Brain microvascular endothelial cell (primary cell): Measurements from ENCODE around the gene ZFPL1.
A peak's percentile ranks its signal among the peaks of the same experiment; 100 is the strongest.

Experiments
- DNase-seq: peaks from one replicate; pipeline ENCODE4 v3.0.0-alpha.2; 2020
- H3K27ac ChIP-seq: fragments of 250-450 bp; sonication (Bioruptor Pico); 2 replicates; pipeline ENCODE4 v1.5.1; 2020; ENCODE audit warnings: mild to moderate bottlenecking, moderate library complexity
- H3K27me3 ChIP-seq: fragments of 250-450 bp; sonication (Bioruptor Pico); replicated peaks from 2 replicates; pipeline ENCODE4 v1.5.1; 2020; ENCODE audit warnings: mild to moderate bottlenecking
- H3K36me3 ChIP-seq: fragments of 250-450 bp; sonication (Bioruptor Pico); replicated peaks from 2 replicates; pipeline ENCODE4 v1.5.1; 2020; ENCODE audit warnings: mild to moderate bottlenecking
- H3K4me3 ChIP-seq: 2 replicates; pipeline ENCODE4 v1.5.1; 2011; ENCODE audit warnings: low read depth, mild to moderate bottlenecking, control low read depth, low read length, moderate library complexity
- in situ Hi-C: cut with HindIII; loops from 2 replicates; pipeline ENCODE4 v1.10.0; 2017; ENCODE audit warnings: low sequenced_read_pairs, low pct_ligation_motif_present
- TF ChIP-seq, protein P1 (sequence below): IDR thresholded peaks from 2 replicates; pipeline ENCODE4 v1.5.1; 2011; ENCODE audit warnings: low read depth, mild to moderate bottlenecking, moderate library complexity, low read length, control low read depth, inconsistent platforms; ENCODE audit errors: missing control alignments

Gene ZFPL1

GRCh38 chr11:65066805-65067291 lies 17.2 kb upstream of the ZFPL1 start:
- in situ Hi-C loops: no loop called here
- TF ChIP-seq, protein P1, sequence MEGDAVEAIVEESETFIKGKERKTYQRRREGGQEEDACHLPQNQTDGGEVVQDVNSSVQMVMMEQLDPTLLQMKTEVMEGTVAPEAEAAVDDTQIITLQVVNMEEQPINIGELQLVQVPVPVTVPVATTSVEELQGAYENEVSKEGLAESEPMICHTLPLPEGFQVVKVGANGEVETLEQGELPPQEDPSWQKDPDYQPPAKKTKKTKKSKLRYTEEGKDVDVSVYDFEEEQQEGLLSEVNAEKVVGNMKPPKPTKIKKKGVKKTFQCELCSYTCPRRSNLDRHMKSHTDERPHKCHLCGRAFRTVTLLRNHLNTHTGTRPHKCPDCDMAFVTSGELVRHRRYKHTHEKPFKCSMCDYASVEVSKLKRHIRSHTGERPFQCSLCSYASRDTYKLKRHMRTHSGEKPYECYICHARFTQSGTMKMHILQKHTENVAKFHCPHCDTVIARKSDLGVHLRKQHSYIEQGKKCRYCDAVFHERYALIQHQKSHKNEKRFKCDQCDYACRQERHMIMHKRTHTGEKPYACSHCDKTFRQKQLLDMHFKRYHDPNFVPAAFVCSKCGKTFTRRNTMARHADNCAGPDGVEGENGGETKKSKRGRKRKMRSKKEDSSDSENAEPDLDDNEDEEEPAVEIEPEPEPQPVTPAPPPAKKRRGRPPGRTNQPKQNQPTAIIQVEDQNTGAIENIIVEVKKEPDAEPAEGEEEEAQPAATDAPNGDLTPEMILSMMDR: no peak
- no peaks in the 10 kb centered on the region for H3K27me3 ChIP-seq

DNA sequence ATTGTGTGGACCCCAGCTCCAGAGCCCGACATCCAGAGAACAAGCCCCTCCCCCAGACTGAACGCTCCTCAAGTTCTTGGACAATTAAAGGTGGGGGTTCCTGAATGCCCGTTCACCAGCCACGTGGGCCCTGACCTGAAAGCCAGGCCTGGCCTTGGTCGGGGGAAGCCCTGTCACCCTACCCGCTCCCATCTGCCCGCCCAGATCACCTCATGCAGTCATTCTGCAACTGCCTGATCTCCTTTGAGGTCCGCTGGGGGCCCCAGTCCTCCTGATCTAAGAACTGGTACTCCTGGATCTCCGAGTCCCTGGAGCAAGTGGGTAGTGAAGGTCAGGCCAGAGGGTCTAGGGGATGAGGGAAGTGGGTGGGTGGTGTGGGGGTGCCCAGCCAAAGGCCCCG lies 16.6 kb upstream of the ZFPL1 start:
- TF ChIP-seq, protein P1: no peak
- no peaks in the 10 kb centered on the region for H3K36me3 ChIP-seq
- no peak overlapping the region for H3K27ac ChIP-seq
- no peaks in the 10 kb centered on the region for H3K27me3 ChIP-seq
- no peak for DNase-seq
- in situ Hi-C loops: no loop called here
- H3K4me3 ChIP-seq: no peak overlapping the region

More at GRCh38 chr11:65066805-65067291, 17.2 kb upstream of the ZFPL1 start:
- Histone ChIP-seq H3K4me3 (no peak overlapping the region), H3K36me3 (no peaks in the 10 kb centered on the region), H3K27ac (no peak overlapping the region)
- DNase-seq: no peak

GRCh38 chr11:65069217-65069616 lies 14.8 kb upstream of the ZFPL1 start:
- Histone ChIP-seq H3K27ac (no peak overlapping the region), H3K4me3 (no peak overlapping the region), H3K36me3 (no peaks in the 10 kb centered on the region), H3K27me3 (no peaks in the 10 kb centered on the region)
- TF ChIP-seq, protein P1: no peak
- DNase-seq: no peak
- in situ Hi-C loops: no loop called here

- in situ Hi-C loops: no loop called here
- Histone ChIP-seq H3K27ac (no peak overlapping the region), H3K27me3 (no peaks in the 10 kb centered on the region), H3K4me3 (no peak overlapping the region), H3K36me3 (no peaks in the 10 kb centered on the region)
- DNase-seq: no peak
- TF ChIP-seq, protein P1: peak; percentile 18
These were observed 12.0 kb upstream of the ZFPL1 start for GRCh38 chr11:65071907-65072630.

DNA sequence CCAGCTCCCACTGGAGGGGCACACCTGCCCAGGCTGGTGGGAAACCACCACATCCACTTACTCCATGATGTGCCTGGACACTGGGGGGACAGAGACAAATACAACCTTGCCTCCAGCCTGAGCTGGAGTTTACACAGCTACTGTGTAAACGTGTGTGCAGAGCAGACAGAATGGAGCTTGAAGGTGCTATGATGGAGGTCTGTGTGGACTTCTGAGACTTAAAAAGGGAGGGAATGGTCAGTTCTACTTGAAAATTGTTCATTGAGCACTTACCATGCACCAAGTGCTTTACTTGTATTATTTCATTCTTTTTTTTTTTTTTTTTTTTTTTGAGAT lies 11.4 kb upstream of the ZFPL1 start:
- Histone ChIP-seq H3K27ac (no peak overlapping the region), H3K27me3 (no peaks in the 10 kb centered on the region), H3K36me3 (no peaks in the 10 kb centered on the region), H3K4me3 (no peak overlapping the region)
- TF ChIP-seq, protein P1: no peak
- in situ Hi-C loops: no loop called here
- DNase-seq: no peak

GRCh38 chr11:65077451-65077850 lies 6.6 kb upstream of the ZFPL1 start:
- TF ChIP-seq, protein P1: no peak
- H3K27ac ChIP-seq: no peak overlapping the region
- DNase-seq: no peak
- no peak overlapping the region for H3K4me3 ChIP-seq
- no peaks in the 10 kb centered on the region for H3K27me3 ChIP-seq
- H3K36me3 ChIP-seq: no peaks in the 10 kb centered on the region
- in situ Hi-C loops: no loop called here
